GM21447 (cell line): ENCODE measurements around the gene CYB5A.

ENCODE experiments used
- ATAC-seq: cut with Tn5 transposase; IDR thresholded peaks from one replicate; pipeline ENCODE4 v1.9.1; 2021; ENCODE audit not compliant: unreplicated experiment

CYB5A gene

DNA sequence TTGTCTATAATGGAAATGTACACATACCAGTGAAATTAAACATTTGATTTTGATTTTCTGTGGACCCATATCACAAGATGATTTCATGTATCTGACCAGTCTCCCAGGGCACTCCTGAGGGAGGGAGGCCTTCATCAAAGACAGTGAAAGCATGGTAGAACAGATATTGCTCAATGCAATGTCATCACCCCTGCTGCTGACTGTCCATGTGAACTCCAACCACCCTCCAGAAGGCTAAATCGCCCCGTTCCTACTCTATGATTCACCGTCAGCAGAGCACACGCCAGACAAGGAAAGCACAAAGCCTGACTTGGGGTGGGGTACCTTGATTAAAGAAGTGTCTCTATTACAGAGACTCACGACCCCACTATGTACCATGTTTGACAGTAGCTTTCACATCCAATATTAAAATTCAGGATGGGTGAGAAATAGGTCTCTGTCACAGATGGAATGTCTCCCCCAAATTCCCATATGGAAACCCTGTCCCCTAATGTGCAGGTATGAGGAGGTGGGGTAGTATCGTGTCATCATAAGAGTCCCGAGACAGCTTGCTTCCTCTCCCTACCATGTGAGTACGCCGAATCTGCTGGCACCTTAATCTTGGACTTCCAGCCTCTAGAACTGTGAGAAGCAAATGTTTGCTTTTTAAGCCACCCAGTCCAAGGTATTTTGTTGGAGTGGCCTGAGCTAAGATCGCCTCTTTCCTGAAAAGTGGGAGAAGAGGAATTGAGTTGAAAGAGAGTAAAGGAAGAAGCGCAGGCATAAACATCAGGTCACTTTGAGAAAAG, 42.4 kb downstream of the CYB5A start:
- no peak for ATAC-seq

DNA sequence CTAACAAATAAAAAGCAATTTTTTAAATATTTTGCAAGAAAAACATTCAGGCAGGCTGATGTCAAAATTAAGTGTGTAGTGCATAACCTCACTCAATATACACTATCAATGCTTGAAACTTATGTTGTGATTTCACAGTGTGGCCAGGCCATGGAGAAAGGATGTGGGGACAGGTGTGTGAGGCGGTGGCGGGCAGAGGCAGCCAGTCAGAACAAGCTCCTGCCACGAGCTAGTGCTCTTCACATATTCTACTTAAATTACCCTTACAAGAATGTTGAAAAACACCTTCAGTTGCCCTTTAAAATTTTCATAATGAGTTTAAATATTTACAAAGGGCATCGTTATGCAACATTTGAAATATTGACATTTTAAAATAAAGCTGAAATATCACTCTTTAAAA, 43.2 kb downstream of the CYB5A start:
- no peak for ATAC-seq

DNA sequence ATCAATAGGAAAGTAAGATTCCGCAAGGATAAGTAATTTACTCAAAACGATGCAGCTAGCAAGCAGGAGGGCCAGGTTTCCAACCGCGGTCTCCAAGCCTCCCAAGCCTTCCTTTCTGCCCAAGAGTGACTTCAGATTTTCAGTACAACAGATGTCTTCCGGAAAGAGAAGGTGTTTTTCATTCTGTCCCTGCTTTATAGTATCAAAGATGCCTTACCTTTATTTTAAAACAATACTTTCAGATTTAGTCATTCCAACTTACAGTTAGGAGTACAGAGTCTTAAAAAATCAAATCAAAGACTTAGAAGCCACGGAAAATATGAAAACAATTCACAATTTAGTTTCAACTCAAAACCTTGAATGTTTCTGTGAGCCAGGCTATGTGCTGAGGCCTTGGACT, 43.6 kb downstream of the CYB5A start:
- ATAC-seq, result no peak

DNA sequence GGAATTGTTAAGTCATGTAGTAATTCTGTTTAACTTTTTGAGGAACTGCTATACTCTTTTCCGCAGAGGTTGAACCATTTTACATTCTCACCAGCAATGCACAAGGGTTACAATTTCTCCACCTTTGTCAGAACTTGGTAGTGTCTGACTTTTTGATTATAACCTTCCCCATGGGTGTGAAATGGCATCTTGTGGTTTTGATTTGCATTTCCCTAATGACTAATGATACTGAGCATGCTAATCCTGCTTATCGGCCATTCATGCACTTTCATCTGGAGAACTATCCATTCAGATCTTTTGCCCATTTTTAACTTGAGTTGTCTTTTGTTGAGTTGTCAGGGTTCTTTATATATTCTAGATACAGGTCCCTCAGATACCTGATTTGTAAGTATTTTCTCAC, 47.2 kb downstream of the CYB5A start:
- no peak for ATAC-seq

DNA sequence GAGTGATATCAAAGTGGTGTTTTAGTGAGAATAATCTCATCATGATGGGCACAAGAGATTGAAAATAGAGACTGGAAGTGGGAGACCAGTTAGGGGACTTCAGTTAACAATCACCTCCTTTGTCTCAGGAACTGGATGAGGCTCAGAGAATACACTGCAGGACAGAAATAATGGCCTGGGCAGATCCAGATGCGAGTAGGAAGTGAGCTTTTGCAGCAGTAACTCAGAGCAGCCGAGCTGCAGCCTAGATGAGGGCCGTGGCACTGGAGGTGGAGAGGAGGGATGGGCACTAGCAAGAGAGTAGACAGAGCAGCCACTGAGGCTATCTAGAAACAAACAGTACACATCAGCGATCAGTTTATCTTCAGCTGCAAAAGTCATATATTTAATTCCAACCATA, 48.6 kb downstream of the CYB5A start:
- no peak for ATAC-seq

DNA sequence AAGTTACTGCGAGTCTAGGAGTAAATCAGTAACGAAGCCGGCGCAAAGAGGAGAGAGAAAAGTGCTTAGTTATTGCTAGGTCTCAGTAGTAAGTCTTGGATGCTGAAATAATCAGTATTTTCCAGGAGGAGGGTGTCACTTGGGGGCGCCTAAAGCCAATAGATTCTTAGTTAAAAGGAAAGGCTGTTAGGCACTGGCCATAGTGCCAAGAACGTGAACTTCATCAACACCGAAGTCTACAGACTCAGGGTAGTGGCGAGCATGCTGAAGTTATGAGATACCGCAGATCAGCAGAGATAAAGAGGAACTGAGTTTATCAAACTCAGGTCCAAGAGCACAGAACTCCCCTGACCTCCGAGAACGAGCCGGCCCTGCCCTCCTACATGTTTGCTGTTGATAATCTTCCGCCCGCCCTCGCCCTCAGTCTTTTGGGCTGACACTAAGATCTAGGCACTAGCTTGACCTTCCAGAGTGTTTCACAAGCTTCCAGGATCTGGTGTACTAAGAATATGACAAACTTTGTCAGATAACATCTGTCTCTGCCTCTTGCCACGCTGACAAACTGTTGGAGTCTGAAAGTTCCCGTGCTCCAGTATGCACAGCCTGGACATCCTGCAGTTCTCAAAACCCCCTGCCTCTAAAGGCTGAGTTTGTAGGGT, 49.2 kb downstream of the CYB5A start:
- no peak for ATAC-seq

DNA sequence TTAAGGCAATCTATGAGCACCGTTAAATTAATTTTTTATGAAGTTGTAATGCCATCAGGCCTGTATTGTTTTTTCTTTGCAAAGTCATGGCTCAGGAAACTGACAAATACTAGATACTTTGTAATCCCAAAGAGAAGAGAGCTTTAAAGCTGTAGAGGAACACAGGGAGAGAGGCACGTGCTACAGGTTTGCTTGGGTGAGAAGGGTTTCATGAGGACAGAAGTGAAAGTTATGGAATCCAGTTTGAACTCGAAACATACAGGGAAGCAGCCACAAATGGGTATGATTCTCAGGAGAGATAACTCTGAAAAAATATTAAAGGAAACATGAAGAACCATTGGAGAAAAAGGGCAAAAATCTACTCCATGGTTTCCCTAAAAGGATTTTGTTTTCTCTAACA, 49.8 kb downstream of the CYB5A start:
- ATAC-seq, result no peak

DNA sequence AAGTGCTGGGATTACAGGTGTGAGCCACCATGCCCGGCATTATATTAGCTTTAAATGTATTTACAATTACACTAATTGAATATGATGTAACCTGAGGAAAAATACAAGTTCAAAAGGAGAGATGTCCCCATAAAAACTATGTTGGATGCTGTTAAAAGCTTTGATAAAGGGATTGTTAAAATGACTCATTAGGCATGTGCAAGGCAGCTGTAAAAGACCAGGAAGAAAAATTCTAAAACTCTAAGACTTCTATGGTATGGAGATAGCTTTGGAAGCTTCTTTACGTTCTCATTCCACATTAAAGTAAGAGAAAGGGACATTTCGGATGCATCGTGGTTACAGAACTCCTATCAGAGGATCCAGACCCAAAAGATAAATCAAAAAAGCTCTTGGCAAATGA, 50.3 kb downstream of the CYB5A start:
- no peak for ATAC-seq

DNA sequence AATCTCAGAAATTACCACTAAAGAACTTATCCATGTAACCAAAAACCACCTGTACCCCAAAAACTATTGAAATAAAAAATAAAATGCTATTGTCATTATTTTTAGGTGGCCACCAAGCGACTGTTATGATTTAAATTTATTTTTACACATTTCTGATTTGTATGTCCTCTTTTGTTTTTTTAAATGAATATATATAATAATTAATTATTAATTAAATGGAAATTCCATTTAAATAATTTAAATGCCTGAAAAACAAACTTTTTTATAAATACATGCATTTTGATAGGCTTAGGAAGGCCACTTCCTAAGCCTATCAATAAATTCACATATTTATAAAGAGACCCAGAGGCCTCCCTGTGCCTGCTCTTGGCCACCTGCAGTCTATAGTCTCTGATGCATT, 52.2 kb downstream of the CYB5A start:
- ATAC-seq, result no peak

DNA sequence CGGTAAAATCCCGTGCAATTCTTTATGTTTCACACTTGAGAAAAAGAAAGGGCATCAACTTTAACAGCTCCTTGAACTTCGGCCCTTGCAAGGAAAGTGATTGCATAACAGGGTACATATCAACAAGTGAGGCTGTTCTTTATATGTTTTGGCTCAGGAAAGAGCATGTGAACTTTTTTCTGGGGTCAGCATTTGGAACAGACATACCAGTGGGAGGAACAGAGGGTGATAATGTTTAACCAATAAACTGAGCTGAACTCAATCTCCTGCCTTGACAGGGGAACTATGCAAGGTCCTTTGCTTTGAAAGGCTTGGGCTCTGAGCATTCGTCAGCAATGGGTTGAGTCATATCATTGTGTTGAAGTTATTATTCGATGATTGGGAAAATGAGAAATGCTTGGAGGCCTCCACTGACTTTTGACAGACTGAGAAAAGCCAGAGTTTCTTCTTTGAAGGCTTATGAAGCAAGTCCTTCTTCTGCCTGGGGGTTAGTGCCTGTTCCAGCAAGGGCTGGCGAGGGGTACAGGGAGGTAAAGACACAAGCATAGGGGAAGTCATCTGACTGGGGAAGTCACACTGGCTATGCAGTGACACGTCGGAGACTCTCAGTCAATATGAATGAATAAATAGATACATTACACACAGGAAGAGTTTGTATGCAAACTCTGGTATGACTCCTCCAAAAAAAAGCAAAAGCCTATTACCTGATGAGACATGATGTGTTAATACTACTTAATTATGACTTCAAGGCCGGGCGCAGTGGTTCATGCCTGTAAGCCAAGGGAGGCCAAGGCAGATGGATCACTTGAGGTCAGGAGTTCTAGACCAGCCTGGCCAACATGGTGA, 57.2 kb downstream of the CYB5A start:
- no peak for ATAC-seq

DNA sequence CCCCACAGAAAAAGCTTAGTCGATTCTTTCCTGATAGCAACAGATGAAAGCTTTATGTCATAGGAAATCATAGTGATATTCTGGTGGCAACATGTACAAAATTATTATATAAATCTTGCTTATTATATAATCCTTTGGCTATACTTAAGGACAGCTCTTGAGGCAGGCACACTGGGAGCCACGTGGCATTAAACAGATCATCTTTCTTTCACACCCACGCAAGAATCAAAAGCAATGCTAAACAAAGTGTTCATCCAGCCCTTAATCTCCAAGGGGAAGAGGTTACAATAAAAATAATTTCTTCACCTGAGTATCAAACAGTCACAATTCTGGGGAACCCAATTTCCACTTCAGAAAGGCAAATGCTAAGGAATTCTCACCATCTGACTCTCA, 57.8 kb downstream of the CYB5A start:
- no peak for ATAC-seq

DNA sequence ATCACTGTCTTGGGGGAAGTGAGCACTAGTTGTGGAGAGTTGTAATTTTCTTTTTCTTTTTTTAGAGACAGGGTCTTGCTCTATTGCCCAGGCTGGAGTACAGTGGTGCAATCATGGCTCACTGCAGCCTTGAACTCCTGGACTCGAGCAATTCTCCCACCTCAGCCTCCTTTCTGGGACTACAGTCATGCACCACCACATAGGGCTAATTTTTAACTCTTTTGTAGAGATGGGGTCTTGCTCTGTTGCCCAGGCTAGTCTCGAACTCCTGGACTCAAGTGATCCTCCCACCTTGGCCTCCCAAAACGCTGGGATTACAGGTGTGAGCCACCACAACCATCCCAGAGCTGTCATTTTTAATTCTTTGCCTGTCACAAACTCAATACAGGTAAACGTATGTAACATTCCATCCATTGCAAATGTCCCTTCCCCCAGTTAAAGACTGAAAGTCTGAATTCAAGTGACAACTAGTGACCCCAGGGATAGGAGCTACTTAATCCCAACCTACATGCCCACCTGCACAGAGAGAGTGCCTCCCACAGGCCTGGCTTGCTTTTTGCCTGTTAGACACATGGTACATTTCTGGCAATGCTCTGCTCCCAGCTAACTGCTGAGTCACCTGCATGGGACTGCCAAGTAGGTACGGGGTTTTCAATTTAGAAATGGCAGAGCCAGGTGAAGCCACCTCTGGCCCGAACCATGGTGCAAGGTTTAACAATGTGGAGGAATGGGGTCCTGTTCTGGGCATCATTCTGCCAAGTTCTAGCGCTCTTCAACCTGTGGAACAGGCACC, 60.6 kb downstream of the CYB5A start:
- ATAC-seq, result no peak

DNA sequence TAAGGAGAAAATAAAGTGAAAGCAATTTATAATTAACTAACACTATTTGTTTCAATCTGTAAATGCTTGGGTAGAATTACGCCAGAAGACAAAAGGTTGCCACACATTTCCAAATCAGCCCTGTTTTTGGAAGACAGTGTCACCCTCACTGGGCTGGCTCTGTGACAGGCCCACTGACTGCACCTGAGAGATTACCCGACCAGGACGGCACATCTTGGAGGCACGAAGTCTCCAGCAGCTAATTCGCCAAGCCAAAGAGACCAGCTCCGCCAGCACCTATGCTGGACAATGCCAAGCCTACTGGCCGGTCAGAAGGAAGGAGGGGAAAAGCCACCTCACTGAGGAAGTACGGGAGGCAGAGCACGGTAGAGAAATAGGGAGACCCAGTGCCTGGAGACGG, 61.9 kb downstream of the CYB5A start:
- no peak for ATAC-seq

DNA sequence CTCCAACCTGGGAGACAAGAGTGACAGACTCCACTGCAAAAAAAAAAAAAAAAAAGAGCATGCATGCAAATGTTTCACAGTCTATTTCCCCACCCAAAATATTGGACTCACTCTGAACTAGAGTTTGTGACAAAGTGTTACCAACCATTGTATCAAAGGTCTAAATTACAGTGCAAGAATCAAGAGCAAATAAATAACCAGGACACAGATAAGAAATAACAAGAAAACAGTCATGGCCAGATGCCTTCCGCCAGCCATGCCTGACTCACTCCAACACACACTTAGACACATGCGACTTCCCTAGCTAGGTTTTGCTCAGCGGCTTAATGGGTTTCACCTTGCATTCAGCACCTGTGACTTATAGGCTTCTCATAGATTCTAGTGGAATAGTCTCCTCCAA, 62.8 kb downstream of the CYB5A start:
- no peak for ATAC-seq

DNA sequence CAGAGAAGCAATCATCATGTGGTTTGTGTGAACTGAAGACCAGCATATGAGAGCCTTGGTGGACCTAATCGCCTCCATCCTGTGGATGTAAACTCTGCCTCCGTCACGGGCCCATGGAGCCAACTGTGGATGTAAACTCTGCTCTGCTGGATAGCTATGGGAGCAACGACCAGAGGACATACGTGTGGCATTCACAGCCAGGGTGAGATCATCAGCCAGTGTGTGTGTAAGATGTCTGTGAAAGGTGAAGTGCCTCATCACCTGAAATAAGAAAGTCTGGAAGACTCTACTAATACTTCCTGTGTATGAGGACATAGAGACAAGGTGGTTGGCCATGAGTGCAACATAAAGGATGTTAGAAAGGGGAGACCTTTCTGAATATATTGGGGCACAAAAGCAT, 63.5 kb downstream of the CYB5A start:
- no peak for ATAC-seq

DNA sequence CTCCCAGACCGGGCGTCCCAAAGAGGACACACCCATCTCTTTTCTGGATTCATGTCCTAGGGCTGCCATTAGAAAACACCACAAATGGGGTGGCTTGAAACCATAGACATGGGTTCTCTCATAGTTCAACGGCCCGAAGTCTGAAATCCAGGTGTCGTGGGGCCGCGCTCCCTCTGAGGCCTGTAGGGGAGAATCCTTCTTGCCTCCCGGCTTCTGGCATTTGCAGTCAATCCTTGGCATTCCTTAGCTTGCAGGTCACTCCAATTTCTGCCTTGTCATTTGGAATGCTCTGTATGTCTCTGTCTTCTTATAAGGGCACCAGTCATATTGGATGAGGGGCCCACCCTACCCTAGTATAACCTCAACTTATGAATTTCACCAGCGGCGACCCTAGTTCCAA, 65.1 kb downstream of the CYB5A start:
- no peak for ATAC-seq

DNA sequence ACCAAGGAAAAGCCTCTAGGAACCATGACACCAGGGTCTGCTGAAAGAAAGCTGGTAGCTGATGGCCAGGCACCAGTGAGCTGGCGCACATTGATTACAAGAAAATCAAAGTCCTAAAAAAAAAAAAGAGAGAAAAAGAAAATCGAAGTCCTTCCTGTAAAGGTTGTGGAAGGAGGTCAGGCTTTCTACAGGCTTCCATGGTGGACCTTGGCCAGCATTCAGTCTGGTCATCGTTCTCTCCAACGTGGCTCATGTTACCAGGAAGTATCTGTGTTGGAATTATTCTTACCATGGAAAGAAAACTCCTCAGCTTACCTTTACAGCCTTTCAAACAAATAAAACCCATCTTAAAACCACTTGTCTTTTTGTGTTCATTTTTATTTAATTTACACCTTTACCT, 65.6 kb downstream of the CYB5A start:
- ATAC-seq, result no peak

DNA sequence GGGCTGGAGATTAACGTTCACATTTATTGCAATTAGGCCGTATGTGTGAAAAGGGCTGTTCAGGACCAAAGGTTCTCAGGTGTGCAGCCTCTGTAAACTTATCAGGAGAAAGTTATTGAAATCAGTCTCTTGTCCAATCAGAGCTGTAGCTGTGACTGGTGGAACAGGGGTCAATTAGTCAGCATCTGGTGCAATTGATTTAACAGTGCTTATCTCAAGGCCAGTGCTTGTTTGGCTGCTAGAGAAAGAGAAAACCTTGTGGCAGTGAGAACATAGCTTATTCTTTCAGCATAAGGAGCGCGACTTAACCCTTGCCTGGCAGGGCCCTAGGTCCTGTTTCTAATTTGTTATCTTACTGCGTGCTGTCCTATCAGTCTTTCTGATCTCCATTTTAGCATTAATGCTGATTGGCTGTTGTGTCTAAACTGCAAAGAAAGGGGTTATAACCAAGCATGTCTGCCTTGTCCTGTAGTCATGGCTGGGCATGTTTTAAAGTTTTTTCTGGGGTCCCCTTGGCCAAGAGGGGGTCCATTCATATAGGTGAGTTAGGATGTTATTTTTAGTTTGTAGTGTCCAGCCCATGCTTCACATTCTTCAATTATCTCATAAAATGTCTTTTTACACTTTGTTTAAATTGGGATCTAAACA, 66.4 kb downstream of the CYB5A start:
- ATAC-seq, result no peak

DNA sequence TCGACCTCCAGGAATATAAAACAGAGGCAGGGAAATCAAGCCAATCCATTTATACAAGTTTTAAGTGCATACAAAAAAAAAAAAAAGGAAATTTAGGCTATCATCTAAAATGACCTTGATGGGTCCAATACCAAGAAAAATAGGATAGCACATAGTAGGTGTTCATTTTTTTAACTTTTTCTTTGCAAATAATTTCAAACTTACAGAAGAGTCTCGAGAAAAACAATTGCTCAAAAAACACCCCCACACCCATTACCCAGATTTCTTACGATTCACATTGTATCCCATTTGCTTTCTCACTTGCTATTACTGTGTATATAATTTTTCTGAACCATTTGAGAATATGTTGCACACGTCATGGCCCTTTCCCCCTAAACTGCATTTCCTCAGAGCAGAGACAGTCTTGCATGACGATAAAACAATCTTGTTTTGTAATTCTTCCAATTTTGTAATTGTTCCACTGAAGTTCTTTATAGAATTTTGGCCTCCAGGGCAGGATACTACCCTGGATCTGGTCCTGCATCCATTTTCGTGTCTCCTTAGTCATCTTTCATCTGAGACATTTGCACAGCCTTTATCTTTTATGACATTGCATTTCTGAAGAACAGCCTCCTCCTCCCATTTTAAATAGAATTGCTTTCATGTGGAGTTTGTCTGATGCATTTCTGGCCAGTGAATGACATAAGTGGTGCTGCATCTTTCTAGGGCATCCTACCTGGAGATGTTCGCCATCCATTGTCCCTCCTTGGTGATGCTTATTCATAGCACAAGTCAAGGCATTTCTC, 68.9 kb downstream of the CYB5A start:
- ATAC-seq, result no peak

DNA sequence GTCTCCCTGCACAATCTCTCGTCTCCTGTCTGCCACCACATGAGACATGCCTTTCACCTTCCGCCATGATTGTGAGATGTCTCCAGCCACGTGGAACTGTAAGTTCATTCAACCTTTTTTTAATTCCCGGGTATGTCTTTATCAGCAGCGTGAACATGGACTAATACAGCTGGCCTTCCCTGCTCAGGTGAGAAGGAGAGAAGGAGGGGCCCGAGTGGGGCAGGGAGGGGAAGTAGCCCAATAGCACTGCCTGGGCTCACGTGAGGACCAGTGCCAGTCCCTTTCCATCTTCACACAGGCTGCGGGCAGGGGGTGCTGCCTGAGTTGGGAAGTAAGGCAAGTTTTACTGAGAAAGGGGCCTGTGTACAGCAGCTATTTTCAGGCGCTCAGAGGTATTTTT, 70.7 kb downstream of the CYB5A start:
- ATAC-seq, result no peak
